A549 treated with AZD2906 at 1 μM for 4 hours (cell line): ENCODE measurements around the gene ARFGAP1. TPM values are rescaled to one million over a fixed set of nuclear protein-coding genes. Genes with fewer than 3 reads are reported as not detected.

Experiments used
- total RNA-seq: library from RNA; stranded (reverse); fragments of 200-300 nt; extraction: Qiagen RNA extraction; gene quantifications from 5 replicates; pipeline ENCODE4 v1.2.3, GENCODE V29; 2022

Gene ARFGAP1
- total RNA-seq = 45.2 to 68.0 TPM (median 57.2 TPM) in 5 replicates

GRCh38 chr20:63272105-63273058, at the start of gene ARFGAP1:
ARFGAP1 (plus strand) TSS chr20:63272813; CDS start chr20:63275581, 2,768 bp downstream.

GRCh38 chr20:63235399-63235983, 37.1 kb upstream of the ARFGAP1 start, which contains the start of gene BIRC7:
BIRC7 (plus strand) TSS chr20:63235905; CDS start chr20:63236097, 192 bp downstream.

GRCh38 chr20:63254232-63254605, 18.4 kb upstream of the ARFGAP1 start, which contains the start of gene NKAIN4:
NKAIN4 (minus strand) TSS chr20:63254463; CDS start chr20:63254450, 13 bp downstream.

DNA sequence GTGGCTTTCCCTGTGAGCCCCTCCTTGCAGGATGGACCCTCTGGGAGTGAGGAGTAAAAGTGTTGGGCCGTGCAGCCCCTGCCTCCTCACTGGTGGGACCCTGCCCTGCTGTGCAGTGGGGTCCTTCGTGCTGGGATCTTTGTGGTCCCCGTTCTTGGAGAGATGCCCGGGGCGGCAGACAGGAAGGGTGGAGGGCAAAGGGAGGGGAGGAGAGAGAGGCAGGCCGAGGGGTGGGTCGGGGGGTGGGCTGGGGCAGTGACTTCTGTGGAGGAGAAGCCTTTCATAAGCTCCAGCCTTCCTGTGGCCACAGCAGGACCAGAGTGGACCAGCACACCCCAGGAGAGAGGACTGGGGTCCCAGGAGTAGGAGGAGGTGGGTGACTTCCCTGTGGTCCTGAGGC, 20.3 kb downstream of the ARFGAP1 start, which contains the start of gene COL20A1:
TSS of gene COL20A1 (plus strand) at position 283 of the 400 bp plus-strand sequence. CDS start 1,922 bp downstream, outside the sequence.

Other genes starting within 250 kb of the ARFGAP1 start
- gene YTHDF1, start 56.7 kb upstream of the ARFGAP1 start, total RNA-seq = 45.5 to 52.1 TPM (median 49.7 TPM) in 5 replicates
- gene BIRC7, start 36.9 kb upstream of the ARFGAP1 start, total RNA-seq = 1.4 to 3.0 TPM (median 2.3 TPM) in 5 replicates
- 3.9 to 6.9 TPM (median 4.7 TPM) in 5 replicates for gene NKAIN4, start 18.4 kb upstream of the ARFGAP1 start, total RNA-seq
- 0.34 to 1.1 TPM (median 0.67 TPM) in 5 replicates for gene COL20A1, start 20.4 kb downstream of the ARFGAP1 start, total RNA-seq
- 0.14 to 0.53 TPM (median 0.38 TPM) in 5 replicates for gene CHRNA4, start 88.5 kb downstream of the ARFGAP1 start, total RNA-seq
- 0.22 to 0.64 TPM (median 0.44 TPM) in 5 replicates for gene KCNQ2, start 199.8 kb downstream of the ARFGAP1 start, total RNA-seq
- 138 to 177 TPM (median 153 TPM) in 5 replicates for gene EEF1A2, start 226.3 kb downstream of the ARFGAP1 start, total RNA-seq
- 259 to 387 TPM (median 340 TPM) in 5 replicates for gene PPDPF, start 248.0 kb downstream of the ARFGAP1 start, total RNA-seq